Measurements from ENCODE around the gene ZNRF2.

ZNRF2 gene

DNA sequence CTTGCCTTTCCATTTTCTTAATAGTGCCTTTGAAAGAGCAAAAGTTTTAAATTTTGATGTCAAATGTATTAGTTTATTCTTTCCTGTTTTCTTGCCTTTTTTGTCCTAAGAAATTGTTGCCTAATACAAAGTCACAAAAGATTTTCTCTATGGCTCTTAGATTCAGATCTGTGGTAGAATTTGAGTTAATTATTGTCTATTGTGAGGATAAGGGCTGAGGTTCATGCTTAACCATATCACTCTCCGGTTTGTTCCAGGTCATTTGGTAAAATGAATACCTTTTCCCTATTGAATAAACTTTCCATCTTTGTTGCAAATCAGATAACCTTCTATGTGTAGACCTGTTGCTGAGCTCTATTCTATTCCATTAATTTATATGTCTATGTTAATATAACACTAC lies 98.2 kb downstream of the ZNRF2 start:
- TF ChIP-seq, protein P1, sequence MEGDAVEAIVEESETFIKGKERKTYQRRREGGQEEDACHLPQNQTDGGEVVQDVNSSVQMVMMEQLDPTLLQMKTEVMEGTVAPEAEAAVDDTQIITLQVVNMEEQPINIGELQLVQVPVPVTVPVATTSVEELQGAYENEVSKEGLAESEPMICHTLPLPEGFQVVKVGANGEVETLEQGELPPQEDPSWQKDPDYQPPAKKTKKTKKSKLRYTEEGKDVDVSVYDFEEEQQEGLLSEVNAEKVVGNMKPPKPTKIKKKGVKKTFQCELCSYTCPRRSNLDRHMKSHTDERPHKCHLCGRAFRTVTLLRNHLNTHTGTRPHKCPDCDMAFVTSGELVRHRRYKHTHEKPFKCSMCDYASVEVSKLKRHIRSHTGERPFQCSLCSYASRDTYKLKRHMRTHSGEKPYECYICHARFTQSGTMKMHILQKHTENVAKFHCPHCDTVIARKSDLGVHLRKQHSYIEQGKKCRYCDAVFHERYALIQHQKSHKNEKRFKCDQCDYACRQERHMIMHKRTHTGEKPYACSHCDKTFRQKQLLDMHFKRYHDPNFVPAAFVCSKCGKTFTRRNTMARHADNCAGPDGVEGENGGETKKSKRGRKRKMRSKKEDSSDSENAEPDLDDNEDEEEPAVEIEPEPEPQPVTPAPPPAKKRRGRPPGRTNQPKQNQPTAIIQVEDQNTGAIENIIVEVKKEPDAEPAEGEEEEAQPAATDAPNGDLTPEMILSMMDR (IDR thresholded peaks at IDR 0.05; ENCODE audit: extremely low read depth, missing control alignments) = no peak
- no peak for DNase-seq (ENCODE audit: low spot score)

DNA sequence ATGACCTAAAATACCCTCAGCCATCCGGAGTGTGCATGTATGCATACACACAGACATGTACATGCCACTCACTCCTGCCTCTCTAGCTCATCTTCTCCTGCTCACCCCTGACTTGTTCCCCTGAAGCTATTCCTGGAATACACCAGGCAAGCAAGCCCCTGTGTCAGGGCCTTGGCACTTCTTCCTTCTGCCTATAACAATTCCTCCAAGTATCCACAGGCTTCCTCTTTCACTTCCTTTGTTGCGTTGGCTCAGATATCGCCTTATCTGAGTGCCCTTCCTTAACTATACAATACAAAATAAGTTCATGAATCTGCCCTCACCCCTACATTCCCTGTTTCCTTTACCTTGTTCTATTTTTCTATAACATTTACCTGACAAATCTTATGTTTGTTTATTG lies 105.4 kb downstream of the ZNRF2 start:
- TF ChIP-seq, protein P1 (IDR thresholded peaks at IDR 0.05; ENCODE audit: extremely low read depth, missing control alignments) = no peak
- no peak for DNase-seq (ENCODE audit: low spot score)

DNA sequence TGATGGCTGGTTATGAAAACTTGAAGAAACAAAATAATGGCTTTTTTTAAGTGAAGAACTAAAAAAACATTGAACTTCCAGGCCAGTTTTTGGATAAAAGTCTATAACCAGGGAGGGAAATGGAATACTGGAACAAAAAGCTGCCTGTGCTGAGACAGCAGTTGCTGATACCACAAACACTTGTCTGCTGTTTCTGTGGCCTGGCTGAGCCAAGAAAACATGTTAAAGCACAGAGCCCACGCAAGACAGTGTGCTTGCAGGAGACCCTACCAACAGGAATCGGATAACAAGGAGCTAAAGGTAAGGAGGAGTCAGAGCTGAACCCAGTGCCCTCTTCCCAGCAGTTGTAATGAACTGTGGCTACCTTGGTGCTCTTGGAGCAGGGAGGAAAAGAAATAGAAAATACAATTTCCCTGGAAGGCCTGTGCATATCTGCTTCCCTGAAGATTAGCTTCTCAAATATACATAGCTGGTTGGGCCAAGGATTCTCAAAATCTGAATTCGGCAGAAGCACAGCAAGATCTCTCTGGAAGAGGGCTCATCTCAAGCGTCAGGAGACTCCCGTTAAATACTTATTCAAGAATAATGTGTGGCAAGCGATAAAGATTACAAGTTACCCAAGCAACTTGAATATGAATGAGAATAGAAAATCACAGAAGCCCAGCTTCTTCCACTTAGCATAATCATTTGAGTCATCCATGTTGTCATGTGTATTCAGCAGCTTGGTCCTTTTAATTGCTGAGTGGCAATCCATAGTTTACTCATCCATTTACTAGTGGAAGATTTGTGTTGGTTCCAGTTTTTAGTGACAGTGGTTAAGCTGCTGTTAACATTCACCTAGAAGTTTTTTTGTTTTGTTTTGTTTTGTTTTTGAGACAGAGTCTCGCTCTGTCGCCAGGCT lies 106.6 kb downstream of the ZNRF2 start:
- TF ChIP-seq, protein P1 (IDR thresholded peaks at IDR 0.05; ENCODE audit: extremely low read depth, missing control alignments) = no peak
- DNase-seq (ENCODE audit: low spot score) = no peak

DNA sequence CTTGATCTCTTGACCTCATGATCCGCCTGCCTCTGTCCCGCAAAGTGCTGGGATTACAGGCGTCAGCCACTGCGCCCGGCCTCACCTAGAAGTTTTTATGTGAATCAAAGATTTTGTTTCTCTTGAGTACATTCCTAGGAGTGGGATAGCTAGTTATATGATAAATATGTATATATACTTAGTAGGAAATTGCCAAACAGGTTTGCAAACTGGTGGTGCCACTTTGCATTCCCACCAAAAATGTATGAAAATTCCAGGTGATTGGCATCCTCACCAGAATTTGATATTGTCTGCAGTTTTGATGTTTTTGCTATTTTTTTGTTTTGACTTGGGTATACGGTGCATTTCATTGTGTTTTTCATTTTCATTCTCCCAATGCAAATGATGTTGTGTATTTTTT lies 107.4 kb downstream of the ZNRF2 start:
- DNase-seq (ENCODE audit: low spot score) = no peak
- TF ChIP-seq, protein P1 (IDR thresholded peaks at IDR 0.05; ENCODE audit: extremely low read depth, missing control alignments) = no peak

DNA sequence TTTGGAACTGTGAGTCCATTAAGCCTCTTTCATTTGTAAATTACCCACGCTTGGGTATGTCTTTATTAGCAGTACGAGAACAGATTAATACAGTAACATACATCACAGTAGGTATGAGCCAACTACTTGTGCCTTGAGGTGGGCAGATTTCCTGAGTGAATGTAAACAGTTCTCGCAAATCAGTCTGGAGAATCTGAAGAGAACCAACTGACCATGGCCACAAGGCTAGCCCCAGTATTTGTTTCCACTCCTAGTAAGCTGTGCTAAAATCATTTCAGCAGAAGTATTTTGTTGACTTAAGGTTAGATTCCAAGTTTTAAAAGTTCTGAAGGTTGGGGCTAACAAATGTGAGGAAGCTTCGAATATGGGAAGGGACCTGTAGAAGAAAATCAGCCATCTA lies 111.3 kb downstream of the ZNRF2 start:
- TF ChIP-seq, protein P1 (IDR thresholded peaks at IDR 0.05; ENCODE audit: extremely low read depth, missing control alignments) = no peak

DNA sequence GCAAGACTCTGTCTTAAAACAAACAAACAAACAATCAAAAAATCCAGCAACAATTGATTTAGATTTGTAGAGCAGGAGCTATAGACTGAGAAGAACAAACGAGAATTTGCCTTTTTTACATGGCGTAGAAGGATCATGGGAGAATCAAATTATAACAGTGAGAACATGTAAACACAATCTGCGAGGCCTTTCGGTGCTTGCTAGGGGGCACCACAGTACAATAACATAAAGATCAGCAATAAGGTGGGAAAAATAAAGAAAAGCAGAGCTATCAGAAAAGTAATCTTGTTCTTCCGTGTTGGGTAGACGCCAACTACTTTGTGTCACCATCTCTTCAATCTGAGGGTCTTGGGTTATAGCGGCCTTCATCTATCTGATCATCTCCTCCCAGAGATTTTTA lies 112.0 kb downstream of the ZNRF2 start:
- DNase-seq (ENCODE audit: low spot score) = no peak
- TF ChIP-seq, protein P1 (IDR thresholded peaks at IDR 0.05; ENCODE audit: extremely low read depth, missing control alignments) = no peak

More for the DNA sequence above, 111.3 kb downstream of the ZNRF2 start:
- no peak for DNase-seq (ENCODE audit: low spot score)

DNA sequence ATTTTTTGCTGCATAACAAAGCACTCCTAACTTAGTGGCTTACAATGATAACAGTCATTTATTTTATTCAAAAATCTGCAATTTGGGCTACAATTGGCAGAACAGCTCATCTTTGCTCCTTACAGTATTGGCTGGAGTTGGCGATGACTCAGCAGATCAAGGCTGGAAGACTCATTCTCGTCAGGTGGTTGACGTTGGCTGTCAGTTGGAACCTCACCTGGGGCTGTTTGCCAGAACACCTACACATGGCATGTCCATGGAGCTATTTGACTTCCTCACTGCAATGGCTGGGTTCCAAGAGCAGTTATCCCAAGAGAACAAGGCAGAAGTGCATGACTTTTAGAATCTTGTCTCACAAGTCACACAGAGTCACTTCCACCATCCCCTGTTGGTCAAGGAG lies 119.1 kb downstream of the ZNRF2 start:
- TF ChIP-seq, protein P1 (IDR thresholded peaks at IDR 0.05; ENCODE audit: extremely low read depth, missing control alignments) = no peak
- no peak for DNase-seq (ENCODE audit: low spot score)
